Cardiac muscle cell (in vitro differentiated cells and primary cell): ENCODE data around the gene SLC19A1. TPM values are rescaled to one million over a fixed set of nuclear protein-coding genes. Genes with fewer than 3 reads are reported as not detected.

ENCODE experiments used
- DNase-seq, 2 donors: peaks; one replicate each; pipeline versions ENCODE4 v3.0.0 to v3.0.0-alpha.2; 2010 to 2017; ENCODE audit warnings: low read depth in 1 of 2, low spot score in 1 of 2
- H3K27ac ChIP-seq: fragments of 200-600 bp; sonication (generic); 2 replicates; pipeline ENCODE4 v1.5.1; 2016
- H3K27me3 ChIP-seq: fragments of 200-600 bp; sonication (generic); 2 replicates; pipeline ENCODE4 v1.6.0; 2016; ENCODE audit warnings: control low read depth
- H3K36me3 ChIP-seq: fragments of 200-600 bp; sonication (generic); 2 replicates; pipeline ENCODE4 v1.5.1; 2016; ENCODE audit warnings: control low read depth
- H3K4me1 ChIP-seq: fragments of 200-600 bp; sonication (generic); 2 replicates; pipeline ENCODE4 v1.8.1; 2017; ENCODE audit warnings: low read depth, mild to moderate bottlenecking, mixed run types
- H3K4me3 ChIP-seq: fragments of 200-600 bp; sonication (generic); 2 replicates; pipeline ENCODE4 v1.5.1; 2016; ENCODE audit warnings: mild to moderate bottlenecking
- H3K9me3 ChIP-seq: fragments of 200-600 bp; sonication (generic); 2 replicates; pipeline ENCODE4 v1.5.1; 2017; ENCODE audit warnings: low read depth, mild to moderate bottlenecking, control low read depth
- polyA plus RNA-seq: library from polyadenylated mRNA; unstranded; fragments of >200 nt; fragmentation: Nextera tagmentation; extraction: Ambion mirVana; gene quantifications from 2 replicates; pipeline ENCODE4 v1.2.1, GENCODE V29; 2016
- total RNA-seq: library from RNA; depleted of rRNA; stranded (reverse); fragments of >200 nt; gene quantifications from 2 replicates; pipeline ENCODE4 v1.2.3, GENCODE V29; 2016
- TF ChIP-seq, protein P1 (sequence below): IDR thresholded peaks from 2 replicates; pipeline ENCODE4 v1.5.1; 2012; ENCODE audit warnings: low read depth, mild to moderate bottlenecking, low read length

The SLC19A1 gene
- total and polyA plus RNA-seq, 2 experiments from 2014 or later = 25.4 to 50.3 TPM

- DNase-seq = no peak
- H3K4me1 ChIP-seq = no peaks in the 10 kb centered on the region
- H3K27ac ChIP-seq = no peak overlapping the region
- TF ChIP-seq, protein P1, sequence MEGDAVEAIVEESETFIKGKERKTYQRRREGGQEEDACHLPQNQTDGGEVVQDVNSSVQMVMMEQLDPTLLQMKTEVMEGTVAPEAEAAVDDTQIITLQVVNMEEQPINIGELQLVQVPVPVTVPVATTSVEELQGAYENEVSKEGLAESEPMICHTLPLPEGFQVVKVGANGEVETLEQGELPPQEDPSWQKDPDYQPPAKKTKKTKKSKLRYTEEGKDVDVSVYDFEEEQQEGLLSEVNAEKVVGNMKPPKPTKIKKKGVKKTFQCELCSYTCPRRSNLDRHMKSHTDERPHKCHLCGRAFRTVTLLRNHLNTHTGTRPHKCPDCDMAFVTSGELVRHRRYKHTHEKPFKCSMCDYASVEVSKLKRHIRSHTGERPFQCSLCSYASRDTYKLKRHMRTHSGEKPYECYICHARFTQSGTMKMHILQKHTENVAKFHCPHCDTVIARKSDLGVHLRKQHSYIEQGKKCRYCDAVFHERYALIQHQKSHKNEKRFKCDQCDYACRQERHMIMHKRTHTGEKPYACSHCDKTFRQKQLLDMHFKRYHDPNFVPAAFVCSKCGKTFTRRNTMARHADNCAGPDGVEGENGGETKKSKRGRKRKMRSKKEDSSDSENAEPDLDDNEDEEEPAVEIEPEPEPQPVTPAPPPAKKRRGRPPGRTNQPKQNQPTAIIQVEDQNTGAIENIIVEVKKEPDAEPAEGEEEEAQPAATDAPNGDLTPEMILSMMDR = no peak
- H3K4me3 ChIP-seq = no peak overlapping the region
- no peaks in the 10 kb centered on the region for H3K27me3 ChIP-seq
- H3K9me3 ChIP-seq = no peaks in the 10 kb centered on the region
- peaks cover 4% of the 10 kb centered on the region for H3K36me3 ChIP-seq
Observed at GRCh38 chr21:45468051-45468970, 73.9 kb downstream of the SLC19A1 start.

- Histone ChIP-seq H3K4me3 (no peak overlapping the region), H3K9me3 (no peaks in the 10 kb centered on the region), H3K36me3 (peaks cover 4% of the 10 kb centered on the region), H3K27me3 (no peaks in the 10 kb centered on the region), H3K27ac (no peak overlapping the region), H3K4me1 (no peaks in the 10 kb centered on the region)
- TF ChIP-seq, protein P1 = no peak
- no peak for DNase-seq
Observed at GRCh38 chr21:45467221-45467779, 74.9 kb downstream of the SLC19A1 start.

DNA sequence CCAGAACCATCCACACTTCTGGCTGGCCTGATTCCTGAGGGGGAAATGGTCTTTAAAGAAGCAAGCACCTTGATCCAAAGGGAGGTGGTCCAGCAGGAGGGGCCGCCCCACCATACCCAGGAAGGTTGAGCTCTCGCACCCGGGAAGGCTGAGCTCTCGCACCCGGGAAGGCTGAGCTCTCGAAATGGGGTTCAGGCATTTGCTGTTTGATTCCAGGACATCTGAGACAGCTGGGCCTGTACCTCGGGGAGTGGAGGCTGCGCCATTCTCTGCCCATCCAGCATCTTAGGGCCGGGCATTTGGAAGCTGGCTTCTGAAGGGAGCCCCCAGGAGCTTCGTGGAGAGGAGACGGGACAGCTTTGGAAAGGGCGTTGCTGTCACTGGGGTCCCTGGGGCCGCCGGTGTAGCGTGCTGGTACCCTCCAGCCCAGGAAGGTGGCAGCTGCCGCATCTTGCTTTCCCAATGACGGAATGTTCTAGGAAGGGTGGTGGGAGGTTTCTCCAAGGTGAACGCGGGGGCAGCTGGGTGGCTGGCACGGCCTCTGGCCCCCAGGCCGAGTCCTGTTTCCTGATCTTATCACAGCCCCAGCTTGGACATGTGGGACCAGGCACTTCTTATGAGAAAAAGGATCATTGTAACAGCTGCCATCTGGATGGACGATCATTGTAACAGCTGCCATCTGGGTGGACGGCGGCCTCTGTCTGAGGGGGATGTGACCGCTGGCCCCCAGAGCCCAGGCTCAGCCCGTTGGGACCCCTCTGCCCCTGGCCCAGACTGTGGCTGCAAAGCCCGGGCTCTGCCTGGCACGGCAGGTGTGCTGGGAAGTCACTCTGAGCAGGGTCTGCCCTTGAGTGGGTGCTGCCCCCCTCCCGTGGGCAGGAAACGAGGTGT is 75.7 kb downstream of the SLC19A1 start:
- no peak for DNase-seq
- no peak overlapping the region for H3K27ac ChIP-seq
- peaks cover 4% of the 10 kb centered on the region for H3K36me3 ChIP-seq
- H3K9me3 ChIP-seq = no peaks in the 10 kb centered on the region
- TF ChIP-seq, protein P1 = no peak
- H3K27me3 ChIP-seq = no peaks in the 10 kb centered on the region
- no peak overlapping the region for H3K4me3 ChIP-seq
- H3K4me1 ChIP-seq = no peaks in the 10 kb centered on the region

GRCh38 chr21:45465611-45466329 is 76.5 kb downstream of the SLC19A1 start:
- no peaks in the 10 kb centered on the region for H3K27me3 ChIP-seq
- no peak overlapping the region for H3K27ac ChIP-seq
- no peaks in the 10 kb centered on the region for H3K4me1 ChIP-seq
- no peak for DNase-seq
- TF ChIP-seq, protein P1 = no peak
- no peaks in the 10 kb centered on the region for H3K9me3 ChIP-seq
- H3K4me3 ChIP-seq = no peak overlapping the region
- H3K36me3 ChIP-seq = peaks cover 4% of the 10 kb centered on the region

GRCh38 chr21:45465105-45465504 is 77.1 kb downstream of the SLC19A1 start:
- Histone ChIP-seq H3K27me3 (no peaks in the 10 kb centered on the region), H3K4me3 (no peak overlapping the region), H3K27ac (no peak overlapping the region), H3K4me1 (no peaks in the 10 kb centered on the region), H3K9me3 (no peaks in the 10 kb centered on the region), H3K36me3 (peaks cover 6% of the 10 kb centered on the region)
- DNase-seq = no peak
- TF ChIP-seq, protein P1 = no peak
